Measurements from ENCODE around the gene LNPK.
A peak's percentile ranks its signal among the peaks of the same experiment; 100 is the strongest.
"Not testable (repeated sequence)": the region's sequence is repeated elsewhere in the genome, so short reads cannot be mapped to it uniquely, and the experiment has no call there.

Gene LNPK

GRCh38 chr2:175966839-175967238, 35.2 kb downstream of the LNPK start:
- no peak for DNase-seq (ENCODE audit: low read depth, low spot score)

GRCh38 chr2:175965773-175966172, 36.3 kb downstream of the LNPK start:
- DNase-seq (ENCODE audit: low read depth, low spot score), result no peak

- DNase-seq (ENCODE audit: low read depth, low spot score), result no peak
Observed at GRCh38 chr2:175964195-175964594, 37.9 kb downstream of the LNPK start.

GRCh38 chr2:175963171-175963570, 38.9 kb downstream of the LNPK start:
- not testable (repeated sequence) for DNase-seq (ENCODE audit: low read depth, low spot score)

GRCh38 chr2:175957845-175958244, 44.2 kb downstream of the LNPK start:
- peak; percentile 27 for DNase-seq (ENCODE audit: low read depth, low spot score)

GRCh38 chr2:175955136-175955535, 46.9 kb downstream of the LNPK start:
- DNase-seq (ENCODE audit: low read depth, low spot score), result no peak

- DNase-seq (ENCODE audit: low read depth, low spot score), result no peak
Observed at GRCh38 chr2:175950512-175950911, 51.6 kb downstream of the LNPK start.

- no peak for DNase-seq (ENCODE audit: low read depth, low spot score)
Observed at GRCh38 chr2:175948191-175948590, 53.9 kb downstream of the LNPK start.

- no peak for DNase-seq (ENCODE audit: low read depth, low spot score)
Observed at GRCh38 chr2:175947073-175947472, 55.0 kb downstream of the LNPK start.

GRCh38 chr2:175941699-175942098, 60.4 kb downstream of the LNPK start:
- no peak for DNase-seq (ENCODE audit: low read depth, low spot score)

GRCh38 chr2:175937216-175937615, 64.9 kb downstream of the LNPK start:
- DNase-seq (ENCODE audit: low read depth, low spot score), result no peak

GRCh38 chr2:175935289-175936181, 66.5 kb downstream of the LNPK start:
- no peak for DNase-seq (ENCODE audit: low read depth, low spot score)

- no peak for DNase-seq (ENCODE audit: low read depth, low spot score)
Observed at GRCh38 chr2:175932675-175933074, 69.4 kb downstream of the LNPK start.

- no peak for DNase-seq (ENCODE audit: low read depth, low spot score)
Observed at GRCh38 chr2:175931805-175932204, 70.3 kb downstream of the LNPK start.

GRCh38 chr2:175930504-175930903, 71.6 kb downstream of the LNPK start:
- no peak for DNase-seq (ENCODE audit: low read depth, low spot score)

GRCh38 chr2:175929850-175930249, 72.2 kb downstream of the LNPK start:
- no peak for DNase-seq (ENCODE audit: low read depth, low spot score)

- no peak for DNase-seq (ENCODE audit: low read depth, low spot score)
Observed at GRCh38 chr2:175926272-175926671, 75.8 kb downstream of the LNPK start.

- DNase-seq (ENCODE audit: low read depth, low spot score), result no peak
Observed at GRCh38 chr2:175922160-175922559, 79.9 kb downstream of the LNPK start.

GRCh38 chr2:175918935-175919334, 83.1 kb downstream of the LNPK start:
- DNase-seq (ENCODE audit: low read depth, low spot score), result no peak

- no peak for DNase-seq (ENCODE audit: low read depth, low spot score)
Observed at GRCh38 chr2:175914846-175915245, 87.2 kb downstream of the LNPK start.

- DNase-seq (ENCODE audit: low read depth, low spot score), result peak; percentile 17
Observed at GRCh38 chr2:175913849-175914743, 88.0 kb downstream of the LNPK start.

GRCh38 chr2:175913267-175913666, 88.8 kb downstream of the LNPK start:
- DNase-seq (ENCODE audit: low read depth, low spot score), result not testable (repeated sequence)
